Sigmoid colon (tissue), 4 donors: ENCODE data around the gene SPNS2.

ENCODE experiments used
- POLR2A ChIP-seq, 2 donors: fragments of 450-650 bp; IDR thresholded peaks; one replicate each; pipeline ENCODE4 v1.6.1; 2016; ENCODE audit warnings: antibody characterized with exemption in 2 of 2, mild to moderate bottlenecking in 2 of 2, moderate library complexity in 2 of 2
- POLR2AphosphoS5 ChIP-seq, 4 donors: sonication (generic); formaldehyde crosslinking; IDR thresholded peaks; one replicate each; pipeline ENCODE4 v1.6.1; 2017; ENCODE audit warnings: antibody characterized with exemption in 4 of 4
- TF ChIP-seq, protein P1 (sequence below), 4 experiments: fragments of 450-650 bp in 3 of 4; fragments of 200-600 bp in 1 of 4; IDR thresholded peaks; one replicate each; pipeline ENCODE4 v1.5.1; 2016 to 2019; ENCODE audit warnings: antibody characterized with exemption in 4 of 4, mild to moderate bottlenecking in 3 of 4, moderate library complexity in 2 of 4

DNA sequence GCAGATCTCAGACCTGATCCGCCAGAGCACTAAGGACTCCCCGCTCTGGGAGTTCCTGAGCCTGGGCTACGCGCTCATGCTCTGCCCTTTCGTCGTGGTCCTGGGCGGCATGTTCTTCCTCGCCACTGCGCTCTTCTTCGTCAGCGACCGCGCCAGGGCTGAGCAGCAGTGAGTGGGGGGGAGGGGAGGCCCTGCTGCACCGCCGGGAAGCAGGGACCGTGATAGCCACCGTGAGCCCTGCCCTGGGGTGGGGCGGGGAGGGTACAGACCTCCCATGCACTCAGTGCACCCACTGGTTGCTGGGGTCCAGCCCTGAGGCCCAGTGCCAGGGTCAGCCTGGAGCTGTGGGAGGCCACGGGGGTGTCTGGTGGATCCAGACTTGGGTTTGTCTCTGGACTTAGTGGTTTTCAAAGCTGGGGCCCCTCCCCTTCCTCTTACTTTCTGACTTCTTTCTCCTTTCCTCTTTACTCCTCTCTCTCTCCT is 37.6 kb downstream of the SPNS2 start:
- TF ChIP-seq, protein P1, sequence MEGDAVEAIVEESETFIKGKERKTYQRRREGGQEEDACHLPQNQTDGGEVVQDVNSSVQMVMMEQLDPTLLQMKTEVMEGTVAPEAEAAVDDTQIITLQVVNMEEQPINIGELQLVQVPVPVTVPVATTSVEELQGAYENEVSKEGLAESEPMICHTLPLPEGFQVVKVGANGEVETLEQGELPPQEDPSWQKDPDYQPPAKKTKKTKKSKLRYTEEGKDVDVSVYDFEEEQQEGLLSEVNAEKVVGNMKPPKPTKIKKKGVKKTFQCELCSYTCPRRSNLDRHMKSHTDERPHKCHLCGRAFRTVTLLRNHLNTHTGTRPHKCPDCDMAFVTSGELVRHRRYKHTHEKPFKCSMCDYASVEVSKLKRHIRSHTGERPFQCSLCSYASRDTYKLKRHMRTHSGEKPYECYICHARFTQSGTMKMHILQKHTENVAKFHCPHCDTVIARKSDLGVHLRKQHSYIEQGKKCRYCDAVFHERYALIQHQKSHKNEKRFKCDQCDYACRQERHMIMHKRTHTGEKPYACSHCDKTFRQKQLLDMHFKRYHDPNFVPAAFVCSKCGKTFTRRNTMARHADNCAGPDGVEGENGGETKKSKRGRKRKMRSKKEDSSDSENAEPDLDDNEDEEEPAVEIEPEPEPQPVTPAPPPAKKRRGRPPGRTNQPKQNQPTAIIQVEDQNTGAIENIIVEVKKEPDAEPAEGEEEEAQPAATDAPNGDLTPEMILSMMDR (IDR thresholded peaks at IDR 0.05): no peak
- TF ChIP-seq POLR2A (IDR thresholded peaks at IDR 0.05) (no peak), POLR2AphosphoS5 (IDR thresholded peaks at IDR 0.05) (no peak)
